Memory B cell (primary cell): Measurements from ENCODE around the gene DTHD1.
A peak's percentile ranks its signal among the peaks of the same experiment; 100 is the strongest.

ENCODE experiments used
- ATAC-seq: fragments of 150-1000 bp; cut with Tn5 transposase; 2 replicates; pipeline ENCODE4 v1.10.0; 2021; ENCODE audit warnings: low read depth, mild to moderate bottlenecking, moderate library complexity
- DNase-seq, 2 donors: peaks; one replicate each; pipeline ENCODE4 v3.0.0; 2022; ENCODE audit warnings: low spot score in 2 of 2
- H3K27ac Mint-ChIP-seq: one replicate; pipeline ENCODE4 v1.8.0; 2022; ENCODE audit warnings: mild to moderate bottlenecking, moderate library complexity, mixed read lengths
- H3K27me3 Mint-ChIP-seq: one replicate; pipeline ENCODE4 v1.8.0; 2022; ENCODE audit warnings: mixed read lengths
- H3K36me3 Mint-ChIP-seq: one replicate; pipeline ENCODE4 v1.8.0; 2022; ENCODE audit warnings: mild to moderate bottlenecking, mixed read lengths
- H3K4me1 Mint-ChIP-seq: one replicate; pipeline ENCODE4 v1.8.0; 2022; ENCODE audit warnings: mixed read lengths
- H3K4me3 Mint-ChIP-seq: one replicate; pipeline ENCODE4 v1.8.0; 2022; ENCODE audit warnings: mild to moderate bottlenecking, moderate library complexity, mixed read lengths
- H3K9me3 Mint-ChIP-seq: one replicate; pipeline ENCODE4 v1.8.0; 2022; ENCODE audit warnings: mixed read lengths

DTHD1 gene

DNA sequence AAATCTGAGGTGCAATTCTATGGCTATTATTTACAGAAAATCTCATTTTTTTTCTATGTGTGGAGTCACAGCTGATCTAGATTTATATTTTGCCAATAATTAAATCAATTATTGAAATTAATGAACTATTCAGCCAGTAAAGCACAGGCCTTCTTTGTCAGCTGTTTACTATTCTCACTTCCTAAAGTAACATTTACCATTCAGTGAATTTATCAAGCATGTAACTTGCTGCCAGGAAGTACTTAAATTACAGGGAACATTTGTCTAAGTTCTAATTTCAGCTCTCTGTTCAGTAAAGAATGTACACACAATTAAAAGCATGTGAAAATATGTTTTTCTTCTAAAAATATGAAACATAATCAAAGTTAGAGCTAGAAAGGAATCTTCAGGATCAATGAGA is 79.3 kb downstream of the DTHD1 start:
- H3K9me3 Mint-ChIP-seq: no peaks in the 10 kb centered on the region
- no peak overlapping the region for H3K4me3 Mint-ChIP-seq
- H3K27ac Mint-ChIP-seq: no peak overlapping the region
- DNase-seq: no peak
- H3K4me1 Mint-ChIP-seq: no peaks in the 10 kb centered on the region
- no peaks in the 10 kb centered on the region for H3K36me3 Mint-ChIP-seq
- peaks cover 2% of the 10 kb centered on the region for H3K27me3 Mint-ChIP-seq
- ATAC-seq: no peak

DNA sequence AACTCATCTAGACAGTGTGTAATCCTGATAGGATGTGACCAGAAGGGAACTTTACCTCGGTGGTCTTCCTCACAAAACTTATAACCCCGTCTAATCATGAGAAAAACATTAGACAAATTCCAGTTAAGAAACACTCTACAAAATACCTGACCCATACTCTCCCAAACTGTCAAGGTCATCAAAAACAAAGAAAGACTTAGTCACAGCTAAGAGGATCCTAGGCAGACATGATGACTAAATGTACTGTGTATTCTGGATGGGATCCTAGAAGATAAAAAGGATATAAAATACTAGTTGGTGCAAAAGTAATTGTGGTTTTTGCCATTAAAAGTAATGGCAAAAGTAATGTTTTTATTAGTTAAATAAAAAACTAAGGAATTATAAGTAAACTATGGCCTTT is 81.6 kb downstream of the DTHD1 start:
- Mint-ChIP-seq H3K4me1 (no peaks in the 10 kb centered on the region), H3K27me3 (no peaks in the 10 kb centered on the region), H3K27ac (no peak overlapping the region), H3K4me3 (no peak overlapping the region), H3K9me3 (no peaks in the 10 kb centered on the region), H3K36me3 (no peaks in the 10 kb centered on the region)
- DNase-seq: no peak
- ATAC-seq: no peak

DNA sequence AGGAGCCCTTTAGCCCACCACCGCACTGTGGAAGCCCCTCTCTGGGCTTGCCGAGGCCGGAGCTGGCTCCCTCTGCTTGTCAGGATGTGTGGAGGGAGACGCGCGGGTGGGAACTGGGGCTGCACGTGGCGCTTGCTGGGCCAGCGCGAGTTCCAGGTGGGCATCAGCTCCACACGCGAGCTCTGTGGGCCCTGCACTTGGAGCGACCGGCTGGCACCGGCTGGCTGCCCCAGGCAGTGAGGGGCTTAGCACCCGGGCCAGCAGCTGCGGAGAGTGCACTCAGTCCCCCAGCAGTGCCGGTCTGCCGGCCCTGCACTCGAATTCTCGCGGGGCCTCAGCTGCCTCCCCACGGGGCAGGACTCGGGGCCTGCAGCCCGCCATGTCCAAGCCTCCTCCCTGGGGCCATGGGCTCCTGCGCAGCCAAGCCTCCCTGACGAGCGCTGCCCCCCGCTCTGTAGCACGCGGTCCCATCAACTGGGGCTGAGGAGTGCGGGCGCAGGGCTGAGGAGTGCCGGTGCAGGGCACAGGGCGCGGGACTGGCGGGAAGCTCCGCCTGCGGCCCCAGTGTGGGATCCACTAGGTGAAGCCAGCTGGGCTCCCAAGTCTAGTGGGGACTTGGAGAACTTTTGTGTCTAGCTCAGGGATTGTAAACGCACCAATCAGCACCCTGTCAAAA is 93.6 kb downstream of the DTHD1 start:
- Mint-ChIP-seq H3K9me3 (peaks cover 4% of the 10 kb centered on the region), H3K4me1 (no peaks in the 10 kb centered on the region), H3K36me3 (peaks cover 4% of the 10 kb centered on the region), H3K4me3 (no peak overlapping the region), H3K27me3 (no peaks in the 10 kb centered on the region), H3K27ac (no peak overlapping the region)
- no peak for DNase-seq
- no peak for ATAC-seq

DNA sequence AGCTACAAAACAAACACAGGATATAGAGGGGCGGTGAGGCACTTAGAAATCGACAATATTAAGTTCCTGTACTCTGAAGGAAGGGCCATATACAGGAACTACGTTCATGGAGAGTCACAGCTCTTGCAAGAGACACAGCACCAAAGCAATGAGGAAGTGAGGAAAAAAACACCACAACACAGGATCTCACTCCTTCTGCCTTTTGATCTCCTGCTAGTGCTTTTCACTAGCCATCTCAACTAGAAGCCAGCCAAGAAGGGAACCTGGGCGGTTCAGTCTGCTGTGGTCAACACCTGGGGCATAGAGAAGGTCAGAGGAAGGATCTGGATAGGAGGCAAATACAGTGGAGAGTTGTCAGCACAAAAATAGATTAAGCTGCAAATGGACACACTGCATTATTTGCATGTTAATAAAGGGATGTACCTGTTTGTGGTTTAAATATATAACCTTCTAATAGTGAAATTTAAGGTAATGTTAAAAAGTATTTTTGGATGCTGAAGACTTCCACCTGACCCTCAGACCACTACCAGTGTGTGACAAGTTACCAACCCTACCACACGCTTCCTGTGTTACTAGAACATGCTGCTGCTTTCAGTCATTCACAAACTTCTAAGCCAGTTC is 104.6 kb downstream of the DTHD1 start:
- Mint-ChIP-seq H3K4me3 (peak overlapping the region; percentile 22), H3K27ac (peak overlapping the region; percentile 90), H3K27me3 (no peaks in the 10 kb centered on the region), H3K9me3 (no peaks in the 10 kb centered on the region), H3K4me1 (peaks cover 22% of the 10 kb centered on the region), H3K36me3 (no peaks in the 10 kb centered on the region)
- ATAC-seq (peak; percentile 94), DNase-seq (peak; percentile 31 to 56)

DNA sequence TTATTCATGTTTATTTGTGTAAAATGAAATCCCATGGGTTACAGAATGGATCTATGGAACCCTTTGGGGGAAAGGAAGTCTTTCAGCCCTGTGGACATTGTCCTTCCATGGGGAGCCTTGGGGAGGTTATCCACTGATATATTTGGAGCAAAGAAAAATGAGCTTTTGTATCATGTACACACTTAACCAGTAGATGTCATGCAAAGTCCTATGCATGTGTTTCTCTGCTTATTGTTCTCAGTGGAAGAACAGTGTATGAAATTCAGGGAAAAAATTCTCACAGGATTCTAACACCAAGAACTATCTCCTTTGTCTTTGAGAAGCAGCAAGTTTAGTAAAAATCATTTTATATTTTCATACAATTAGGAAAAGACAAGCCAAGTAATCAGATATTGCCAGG is 105.3 kb downstream of the DTHD1 start:
- DNase-seq (no peak), ATAC-seq (no peak)
- H3K27me3 Mint-ChIP-seq: no peaks in the 10 kb centered on the region
- H3K36me3 Mint-ChIP-seq: no peaks in the 10 kb centered on the region
- H3K9me3 Mint-ChIP-seq: no peaks in the 10 kb centered on the region
- peaks cover 22% of the 10 kb centered on the region for H3K4me1 Mint-ChIP-seq
- no peak overlapping the region for H3K4me3 Mint-ChIP-seq
- peak overlapping the region; percentile 90 for H3K27ac Mint-ChIP-seq

DNA sequence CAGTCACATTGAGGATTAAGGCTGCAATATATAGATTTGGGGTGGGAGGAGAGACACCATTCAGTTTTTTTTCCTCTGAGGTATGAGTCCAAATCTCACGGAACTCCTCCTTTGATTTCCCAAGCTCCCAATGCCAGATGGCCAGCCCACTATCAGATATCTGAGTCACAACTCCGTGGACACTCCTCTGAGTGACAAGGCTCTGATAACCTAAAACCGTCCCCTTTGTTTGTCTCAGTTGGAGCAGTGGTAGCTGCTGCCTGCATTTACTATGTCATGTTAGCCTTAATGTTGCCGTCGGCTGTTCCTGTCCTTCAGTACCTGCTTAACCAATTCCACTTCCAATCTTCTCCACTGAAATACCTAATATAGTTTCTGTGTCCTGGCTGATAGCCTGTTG is 107.3 kb downstream of the DTHD1 start:
- DNase-seq: no peak
- Mint-ChIP-seq H3K4me3 (no peak overlapping the region), H3K4me1 (peaks cover 19% of the 10 kb centered on the region), H3K27ac (no peak overlapping the region), H3K9me3 (no peaks in the 10 kb centered on the region), H3K27me3 (no peaks in the 10 kb centered on the region), H3K36me3 (no peaks in the 10 kb centered on the region)
- no peak for ATAC-seq

DNA sequence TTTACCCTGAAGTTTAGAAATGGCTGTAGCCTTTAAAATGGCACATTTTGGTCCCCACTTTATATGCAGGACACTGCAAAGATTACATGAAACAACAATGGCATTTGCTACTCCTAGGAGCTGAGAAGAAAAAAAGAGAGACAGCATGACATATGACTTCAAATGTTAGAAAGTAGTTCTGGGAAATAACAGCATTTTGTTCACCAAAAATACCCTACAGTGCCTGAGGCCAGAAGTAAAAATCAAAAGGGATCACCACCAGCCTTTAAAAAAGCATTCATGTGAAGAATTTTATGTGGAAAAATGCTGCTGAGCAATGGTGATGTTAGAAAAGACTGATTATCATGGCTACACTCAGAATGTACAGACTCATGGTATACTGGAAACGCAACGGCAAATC is 110.0 kb downstream of the DTHD1 start:
- Mint-ChIP-seq H3K4me3 (no peak overlapping the region), H3K27me3 (peaks cover 5% of the 10 kb centered on the region), H3K4me1 (peaks cover 11% of the 10 kb centered on the region), H3K9me3 (no peaks in the 10 kb centered on the region), H3K27ac (no peak overlapping the region), H3K36me3 (no peaks in the 10 kb centered on the region)
- ATAC-seq: no peak
- no peak for DNase-seq

DNA sequence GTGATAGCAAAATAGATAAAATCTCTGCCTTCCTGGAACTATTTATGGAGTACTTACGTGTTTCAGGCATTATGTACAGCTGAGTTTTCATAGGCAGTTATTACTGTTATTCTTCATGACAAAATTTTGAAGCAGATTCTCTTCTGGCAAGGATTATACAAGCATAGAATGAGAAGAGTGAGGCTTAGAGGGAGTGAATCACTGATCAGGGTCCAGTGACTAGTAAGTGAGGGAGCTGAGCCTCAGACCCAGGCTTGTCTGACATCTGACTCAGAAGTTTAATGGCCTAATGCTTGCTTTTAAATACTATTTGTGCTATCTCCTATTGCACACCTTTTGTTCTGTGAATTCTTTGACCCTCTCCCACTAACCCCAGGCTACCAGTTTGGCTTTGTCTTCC is 110.6 kb downstream of the DTHD1 start:
- ATAC-seq (no peak), DNase-seq (no peak)
- H3K4me3 Mint-ChIP-seq: no peak overlapping the region
- peaks cover 10% of the 10 kb centered on the region for H3K4me1 Mint-ChIP-seq
- no peaks in the 10 kb centered on the region for H3K9me3 Mint-ChIP-seq
- H3K27me3 Mint-ChIP-seq: peaks cover 5% of the 10 kb centered on the region
- H3K36me3 Mint-ChIP-seq: no peaks in the 10 kb centered on the region
- no peak overlapping the region for H3K27ac Mint-ChIP-seq

DNA sequence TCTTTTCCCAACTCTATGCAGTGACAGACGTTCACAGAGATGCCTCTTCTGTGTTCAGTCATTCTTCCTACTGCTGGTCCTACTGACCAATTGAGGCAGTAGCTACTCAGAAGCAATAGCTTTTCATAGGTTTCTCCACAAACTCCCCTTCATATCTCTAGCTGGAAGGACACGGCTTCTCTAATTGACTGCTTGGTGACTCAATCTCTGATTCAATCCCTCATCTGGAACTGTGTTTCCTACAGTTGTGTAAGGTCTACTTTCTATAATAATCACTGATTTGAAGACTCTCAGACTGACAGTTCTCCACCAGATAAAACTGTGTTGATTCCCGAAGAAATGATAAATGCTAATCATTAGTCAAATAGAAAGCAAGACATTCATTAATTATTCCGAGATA is 111.5 kb downstream of the DTHD1 start:
- H3K27ac Mint-ChIP-seq: no peak overlapping the region
- H3K4me3 Mint-ChIP-seq: no peak overlapping the region
- DNase-seq (no peak), ATAC-seq (no peak)
- H3K4me1 Mint-ChIP-seq: peaks cover 7% of the 10 kb centered on the region
- H3K27me3 Mint-ChIP-seq: peaks cover 5% of the 10 kb centered on the region
- H3K9me3 Mint-ChIP-seq: no peaks in the 10 kb centered on the region
- H3K36me3 Mint-ChIP-seq: no peaks in the 10 kb centered on the region
